Stimulated activated CD4-positive, alpha-beta T cell treated with anti-CD3 and anti-CD28 coated beads, TNF-alpha, amount 100 ng/mL, for 1 hour (primary cell): ENCODE measurements around the gene INO80E.
"Not testable (repeated sequence)": the region's sequence is repeated elsewhere in the genome, so short reads cannot be mapped to it uniquely, and the experiment has no call there.

Experiments
- DNase-seq, 3 donors: peaks; one replicate each; pipeline ENCODE4 v3.0.0-alpha.2; 2020; ENCODE audit warnings: low read depth in 3 of 3, low spot score in 1 of 3

The INO80E gene

GRCh38 chr16:30009085-30009862 lies 13.2 kb downstream of the INO80E start:
- no peak for DNase-seq

GRCh38 chr16:30009990-30010843 lies 14.2 kb downstream of the INO80E start:
- no peak for DNase-seq

- DNase-seq = peak in 1 of 3 donors; percentile 19
Measured at GRCh38 chr16:30010844-30011713, 15.0 kb downstream of the INO80E start, which contains the start of gene DOC2A. TSS of gene DOC2A (minus strand) at chr16:30011027. CDS start at chr16:30010222, 805 bp downstream.

GRCh38 chr16:30011714-30012504 lies 15.9 kb downstream of the INO80E start:
- no peak for DNase-seq

GRCh38 chr16:30012598-30012997 lies 16.6 kb downstream of the INO80E start:
- not testable (repeated sequence) for DNase-seq

GRCh38 chr16:30015450-30015849 lies 19.4 kb downstream of the INO80E start:
- DNase-seq = not testable (repeated sequence)

GRCh38 chr16:30016555-30017276 lies 20.7 kb downstream of the INO80E start:
- no peak for DNase-seq

GRCh38 chr16:30017277-30017656 lies 21.2 kb downstream of the INO80E start:
- no peak for DNase-seq

GRCh38 chr16:30017937-30018336 lies 21.9 kb downstream of the INO80E start:
- DNase-seq = not testable (repeated sequence)

- DNase-seq = no peak
Measured at GRCh38 chr16:30018731-30019158, 22.7 kb downstream of the INO80E start.

- DNase-seq = no peak
Measured at GRCh38 chr16:30022887-30023286, 26.8 kb downstream of the INO80E start, which contains the start of gene C16orf92. TSS of gene C16orf92 (plus strand) at chr16:30023198. CDS start at chr16:30023341, 143 bp downstream.

GRCh38 chr16:30023586-30023985 lies 27.5 kb downstream of the INO80E start:
- DNase-seq = no peak

GRCh38 chr16:30024451-30024850 lies 28.4 kb downstream of the INO80E start:
- DNase-seq = no peak

GRCh38 chr16:30025156-30025555 lies 29.1 kb downstream of the INO80E start:
- DNase-seq = no peak

GRCh38 chr16:30025574-30025973 lies 29.5 kb downstream of the INO80E start:
- DNase-seq = no peak

GRCh38 chr16:30026449-30026848 lies 30.4 kb downstream of the INO80E start:
- no peak for DNase-seq

- DNase-seq = no peak
Measured at GRCh38 chr16:30027588-30028437, 31.8 kb downstream of the INO80E start.

GRCh38 chr16:30028438-30029076 lies 32.5 kb downstream of the INO80E start:
- DNase-seq = no peak
